HG03159 (cell line): ENCODE measurements around the gene ZNF318.
"Not testable (repeated sequence)": the region's sequence is repeated elsewhere in the genome, so short reads cannot be mapped to it uniquely, and the experiment has no call there.

ENCODE experiments used
- ATAC-seq: cut with Tn5 transposase; IDR thresholded peaks from one replicate; pipeline ENCODE4 v1.9.1; 2021; ENCODE audit warnings: mild to moderate bottlenecking, moderate library complexity; ENCODE audit not compliant: unreplicated experiment

The ZNF318 gene

GRCh38 chr6:43303751-43304331 is 65.6 kb downstream of the ZNF318 start:
- ATAC-seq, result no peak

DNA sequence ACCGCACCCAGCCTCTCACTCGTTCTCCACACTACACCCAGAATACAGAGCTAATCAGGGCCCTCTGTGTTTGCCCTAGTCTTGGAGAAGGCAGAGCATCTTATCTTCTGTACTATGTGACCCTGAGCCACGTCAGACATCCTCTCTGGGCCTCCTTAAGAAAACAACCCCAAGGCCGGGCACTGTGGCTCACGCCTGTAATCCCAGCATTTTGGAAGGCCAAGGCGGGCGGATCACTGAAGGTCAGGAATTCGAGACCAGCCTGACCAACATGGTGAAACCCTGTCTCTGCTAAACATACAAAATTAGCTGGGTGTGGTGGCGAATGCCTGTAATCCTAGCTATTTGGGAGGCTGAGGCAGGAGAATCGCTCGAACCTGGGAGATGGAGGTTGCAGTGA is 66.4 kb downstream of the ZNF318 start:
- ATAC-seq, result not testable (repeated sequence)

DNA sequence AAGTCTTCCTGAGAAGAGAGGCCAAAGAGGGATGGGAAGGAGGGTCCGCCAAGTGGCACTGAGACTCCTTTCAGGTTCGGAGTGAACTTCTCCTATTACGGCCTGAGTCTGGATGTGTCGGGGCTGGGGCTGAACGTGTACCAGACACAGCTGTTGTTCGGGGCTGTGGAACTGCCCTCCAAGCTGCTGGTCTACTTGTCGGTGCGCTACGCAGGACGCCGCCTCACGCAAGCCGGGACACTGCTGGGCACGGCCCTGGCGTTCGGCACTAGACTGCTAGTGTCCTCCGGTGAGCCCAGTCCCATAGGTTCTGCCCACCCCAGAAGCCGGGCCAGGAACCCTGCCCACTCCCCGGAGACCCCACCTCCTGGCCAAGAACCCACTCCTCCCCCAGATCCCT is 67.3 kb downstream of the ZNF318 start:
- ATAC-seq, result no peak

DNA sequence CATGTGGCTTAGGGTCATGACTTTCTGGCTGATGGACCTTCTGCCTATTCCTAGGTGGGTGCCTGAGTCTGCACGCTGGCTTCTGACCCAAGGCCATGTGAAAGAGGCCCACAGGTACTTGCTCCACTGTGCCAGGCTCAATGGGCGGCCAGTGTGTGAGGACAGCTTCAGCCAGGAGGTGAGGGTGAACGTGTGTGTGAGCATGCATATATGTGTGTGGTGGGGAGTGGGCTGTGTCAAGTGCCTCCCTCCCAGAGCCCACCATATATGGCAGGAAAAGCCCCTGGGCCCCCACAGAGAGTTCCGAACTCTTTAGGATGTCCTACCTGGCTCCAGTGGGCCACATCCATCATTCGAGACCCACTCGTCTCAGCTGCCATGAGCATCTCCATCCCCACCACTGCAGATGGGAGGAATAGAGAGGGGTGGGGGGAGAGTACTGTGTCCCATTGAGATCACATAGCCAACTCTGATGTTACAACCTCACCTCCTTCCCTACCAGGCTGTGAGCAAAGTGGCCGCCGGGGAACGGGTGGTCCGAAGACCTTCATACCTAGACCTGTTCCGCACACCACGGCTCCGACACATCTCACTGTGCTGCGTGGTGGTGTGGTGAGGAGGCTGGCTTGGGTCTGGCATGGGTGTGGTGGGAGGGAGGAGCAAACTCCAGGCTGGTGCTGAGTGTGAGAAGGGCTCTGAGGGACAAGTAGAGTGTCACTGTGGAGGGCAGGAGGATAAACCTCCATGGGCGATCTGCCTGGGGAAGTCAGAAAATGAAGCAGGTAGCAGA is 68.2 kb downstream of the ZNF318 start:
- ATAC-seq, result no peak

DNA sequence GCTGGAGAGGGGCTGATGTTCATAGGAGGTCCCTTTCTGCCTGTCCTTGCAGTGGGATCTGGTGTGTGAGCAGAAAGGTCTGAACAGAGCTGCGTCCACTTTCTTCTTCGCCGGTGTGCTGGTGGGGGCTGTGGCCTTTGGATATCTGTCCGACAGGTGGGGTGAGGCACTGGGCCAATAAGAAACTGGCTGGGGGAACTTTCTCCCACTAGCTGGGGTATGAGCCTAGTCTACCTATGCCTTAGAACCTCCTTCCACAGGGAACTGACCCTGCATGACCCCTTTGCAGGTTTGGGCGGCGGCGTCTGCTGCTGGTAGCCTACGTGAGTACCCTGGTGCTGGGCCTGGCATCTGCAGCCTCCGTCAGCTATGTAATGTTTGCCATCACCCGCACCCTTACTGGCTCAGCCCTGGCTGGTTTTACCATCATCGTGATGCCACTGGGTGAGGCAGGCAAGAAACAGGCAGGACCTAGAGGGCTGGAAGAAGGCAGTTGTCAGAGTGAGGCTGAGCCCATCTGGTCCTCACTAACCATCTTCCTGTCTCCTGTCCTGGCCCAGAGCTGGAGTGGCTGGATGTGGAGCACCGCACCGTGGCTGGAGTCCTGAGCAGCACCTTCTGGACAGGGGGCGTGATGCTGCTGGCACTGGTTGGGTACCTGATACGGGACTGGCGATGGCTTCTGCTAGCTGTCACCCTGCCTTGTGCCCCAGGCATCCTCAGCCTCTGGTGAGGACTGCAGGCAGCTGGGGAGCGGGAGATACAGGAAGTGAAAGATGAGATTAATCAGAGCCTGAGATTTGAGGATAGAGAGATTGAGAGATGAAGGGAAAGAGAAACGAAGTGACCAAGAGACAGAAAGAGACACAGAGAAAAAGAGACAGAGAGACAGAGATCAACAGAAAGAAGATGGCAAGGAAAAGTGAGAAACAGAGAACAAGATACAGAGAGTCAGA is 69.8 kb downstream of the ZNF318 start:
- no peak for ATAC-seq

DNA sequence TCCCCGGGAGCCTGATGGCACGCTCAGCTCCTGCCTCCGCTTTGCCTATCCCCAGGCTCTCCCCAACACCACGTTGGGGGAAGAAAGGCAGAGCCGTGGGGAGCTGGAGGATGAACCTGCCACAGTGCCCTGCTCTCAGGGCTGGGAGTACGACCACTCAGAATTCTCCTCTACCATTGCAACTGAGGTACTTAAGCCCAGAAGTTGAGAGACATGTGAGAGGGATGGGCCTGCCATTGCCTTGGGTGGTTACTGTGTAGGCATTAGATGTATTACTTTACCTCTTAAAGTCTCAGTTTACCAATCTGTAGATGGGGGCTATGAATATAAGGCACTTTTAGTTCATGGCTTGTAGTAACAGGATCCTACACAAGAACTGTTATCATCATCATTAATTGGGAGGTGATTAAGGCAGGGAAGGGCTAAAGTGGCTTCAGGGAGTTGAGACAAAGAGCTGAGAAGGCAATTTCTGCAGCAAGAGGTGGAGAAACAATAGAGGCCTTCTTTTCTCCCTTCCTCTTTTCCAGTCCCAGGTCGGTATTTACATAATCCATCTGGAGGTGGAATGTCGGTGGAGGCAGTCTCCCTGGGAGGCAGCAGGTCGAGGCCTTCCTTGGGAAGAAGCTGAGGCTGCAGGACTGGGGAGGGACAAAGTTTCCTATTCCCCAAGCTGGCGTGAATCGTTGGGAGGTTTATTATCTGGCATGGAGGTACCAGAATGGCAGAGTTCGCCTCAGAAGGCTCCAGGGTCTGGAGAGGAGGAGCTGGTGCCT is 70.7 kb downstream of the ZNF318 start:
- no peak for ATAC-seq

DNA sequence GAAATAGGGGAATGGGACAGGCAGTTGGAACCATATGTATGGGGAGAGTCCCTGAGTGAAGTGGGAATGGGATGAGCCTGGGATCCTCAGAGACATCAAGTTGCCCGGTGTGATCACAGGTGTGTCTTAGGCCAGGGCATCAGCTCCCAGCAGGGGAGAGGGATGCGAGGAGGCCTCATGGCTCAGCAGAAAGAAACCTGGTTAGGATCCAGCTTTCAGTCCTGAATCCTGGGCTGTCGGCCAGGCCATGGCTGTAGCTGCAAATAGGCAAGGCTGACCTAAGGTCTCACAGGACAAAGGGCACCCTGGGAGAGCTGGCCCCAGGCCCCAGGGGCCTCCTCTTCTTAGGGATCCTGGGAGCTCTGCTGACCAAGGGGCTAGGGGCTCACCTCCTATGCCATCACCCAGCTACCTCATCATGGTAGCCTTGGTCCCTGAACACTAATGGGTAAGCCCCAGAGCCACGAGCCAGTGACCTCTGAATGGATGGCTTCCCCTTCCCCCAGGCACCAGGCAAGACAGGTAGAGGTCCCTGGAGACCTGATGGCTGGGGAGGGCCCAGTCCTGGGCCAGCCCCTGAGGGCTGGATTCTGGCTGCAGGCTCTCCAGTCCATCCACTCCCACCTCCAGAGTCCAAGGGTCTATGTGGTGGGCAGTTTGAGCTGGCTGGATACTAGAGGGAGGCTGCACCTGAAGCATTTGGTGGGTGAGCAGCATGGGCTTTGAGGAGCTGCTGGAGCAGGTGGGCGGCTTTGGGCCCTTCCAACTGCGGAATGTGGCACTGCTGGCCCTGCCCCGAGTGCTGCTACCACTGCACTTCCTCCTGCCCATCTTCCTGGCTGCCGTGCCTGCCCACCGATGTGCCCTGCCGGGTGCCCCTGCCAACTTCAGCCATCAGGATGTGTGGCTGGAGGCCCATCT is 71.5 kb downstream of the ZNF318 start, which contains the start of gene SLC22A7:
Gene SLC22A7, plus strand, starts transcription at position 617 of the 921 bp plus-strand sequence. Its CDS starts 99 bp downstream, at position 716.
- ATAC-seq, result no peak

DNA sequence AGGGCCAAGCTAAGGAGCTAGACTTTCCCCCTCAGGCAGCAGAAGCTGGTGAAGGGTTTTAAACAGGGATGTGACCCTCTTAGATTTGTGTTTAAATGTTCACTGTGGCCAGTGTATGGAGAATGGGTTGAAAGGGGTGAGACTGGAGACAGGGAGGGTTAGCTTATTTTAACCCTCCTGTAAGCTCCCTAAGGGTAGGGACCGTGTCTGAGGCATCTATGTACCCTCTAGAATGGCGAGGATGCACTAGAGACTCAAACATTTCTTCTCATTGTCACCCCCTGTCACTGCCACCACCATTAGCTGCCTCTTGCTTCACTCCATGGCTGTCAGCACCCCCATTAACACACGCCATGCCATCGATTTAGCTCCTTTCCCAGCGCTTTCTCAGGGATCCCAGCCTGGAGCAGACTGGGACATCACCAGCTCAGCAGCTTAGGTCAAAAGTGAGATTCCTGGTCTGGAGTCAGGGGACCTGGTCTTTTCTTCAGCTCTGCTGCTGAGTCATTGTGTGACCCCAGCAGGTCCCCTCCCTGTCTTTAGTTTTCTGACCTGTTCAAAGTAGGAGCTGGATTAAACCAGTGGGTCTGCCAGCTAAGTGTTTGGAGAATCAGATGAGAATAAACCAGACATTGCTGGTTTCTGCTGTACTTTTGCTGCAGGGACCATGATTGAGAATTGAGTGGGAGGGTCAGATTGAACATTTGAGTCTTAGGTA is 72.5 kb downstream of the ZNF318 start:
- ATAC-seq, result no peak

DNA sequence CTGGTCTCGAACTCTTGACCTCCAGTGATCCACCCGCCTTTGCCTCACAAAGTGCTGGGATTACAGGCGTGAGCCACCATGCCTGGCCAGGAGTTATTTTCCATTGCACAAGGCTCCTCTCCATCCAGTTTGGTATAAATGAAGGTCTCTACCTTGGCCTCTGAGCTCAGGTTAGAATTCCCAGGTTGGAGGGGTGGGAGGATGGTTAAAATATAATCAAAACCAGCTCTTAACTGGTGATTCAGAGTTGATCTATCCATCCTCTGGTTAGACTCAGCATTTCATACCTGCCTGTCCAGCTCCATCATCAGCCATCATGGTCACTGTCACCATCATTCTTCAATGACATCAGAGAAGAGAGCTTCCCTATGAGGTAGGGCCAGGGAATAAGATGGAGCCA is 74.0 kb downstream of the ZNF318 start:
- ATAC-seq, result no peak

DNA sequence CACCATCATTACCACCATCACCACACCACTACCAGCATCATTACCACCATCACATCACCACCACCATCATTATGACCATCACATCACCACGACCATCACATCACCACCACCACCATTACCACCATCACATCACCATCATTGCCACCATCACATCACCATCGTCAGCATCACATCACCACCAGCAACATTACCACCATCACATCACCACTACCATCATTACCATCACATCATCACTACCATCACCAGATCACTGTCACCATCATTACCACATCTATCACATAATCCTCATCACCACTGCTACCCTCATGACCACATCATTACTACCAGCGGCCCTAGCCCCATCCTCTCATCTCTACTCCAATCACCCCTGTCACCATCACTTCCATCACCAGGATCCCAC is 74.9 kb downstream of the ZNF318 start:
- ATAC-seq, result no peak

DNA sequence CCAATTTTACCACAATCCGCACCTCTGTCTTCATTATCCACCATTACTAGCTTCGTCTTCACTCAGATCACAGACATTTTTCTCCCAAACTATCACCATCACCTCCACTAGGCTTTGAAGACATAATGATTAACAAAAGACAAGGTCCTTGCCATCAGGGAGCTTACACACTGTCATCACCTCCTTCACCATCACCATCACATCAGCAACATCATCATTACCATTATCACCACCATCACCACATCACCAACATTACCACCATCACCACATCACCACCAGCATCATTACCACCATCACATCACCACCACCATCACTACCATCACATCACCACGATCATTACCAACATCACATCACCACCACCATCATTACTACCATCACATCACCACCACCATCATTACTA is 75.7 kb downstream of the ZNF318 start:
- ATAC-seq, result no peak

DNA sequence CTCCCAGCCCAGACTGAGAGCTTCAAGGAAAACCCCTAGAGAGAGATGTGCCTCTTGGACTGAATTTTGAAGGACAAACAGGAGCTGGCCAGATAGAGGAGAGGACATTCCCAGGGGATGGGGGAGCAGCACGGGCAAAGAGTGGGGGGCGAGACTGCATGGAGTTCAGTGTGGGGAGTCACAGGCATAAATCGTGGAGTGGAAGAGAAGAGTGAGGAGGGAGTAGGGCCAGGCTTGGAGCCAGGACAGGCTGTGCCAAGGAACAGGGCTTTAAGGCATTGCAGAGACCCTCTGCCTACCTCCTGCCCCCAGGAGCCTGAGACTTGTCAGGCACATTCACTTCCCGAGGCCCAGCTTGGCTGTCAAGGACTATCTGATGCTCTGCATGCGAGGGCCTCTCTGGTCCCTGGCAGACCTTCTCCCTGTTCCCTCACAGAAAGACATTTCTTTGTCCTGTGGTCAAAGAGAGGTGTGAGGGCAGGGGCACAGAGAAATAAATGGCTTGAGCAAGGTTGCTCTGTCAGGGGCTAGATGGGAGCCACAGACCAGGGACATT is 76.6 kb downstream of the ZNF318 start:
- no peak for ATAC-seq

DNA sequence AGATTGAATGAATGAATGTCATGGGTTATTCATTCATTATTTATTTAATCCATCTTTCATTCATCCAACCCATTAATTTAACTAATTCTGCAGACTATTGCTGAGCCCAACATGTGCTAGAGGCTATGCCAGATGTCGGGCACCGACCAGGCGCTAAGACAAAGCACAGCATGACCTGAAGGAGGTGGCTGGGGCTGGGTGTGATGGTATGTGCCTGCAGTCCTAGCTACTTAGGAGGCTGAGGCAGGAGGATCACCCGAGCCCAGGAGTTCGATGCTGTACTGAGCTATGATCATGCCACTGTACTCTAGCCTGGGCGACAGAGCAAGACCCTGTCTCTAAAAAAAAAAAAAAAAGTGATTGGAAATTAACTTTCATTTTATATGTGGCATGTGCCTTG is 77.1 kb downstream of the ZNF318 start:
- no peak for ATAC-seq

DNA sequence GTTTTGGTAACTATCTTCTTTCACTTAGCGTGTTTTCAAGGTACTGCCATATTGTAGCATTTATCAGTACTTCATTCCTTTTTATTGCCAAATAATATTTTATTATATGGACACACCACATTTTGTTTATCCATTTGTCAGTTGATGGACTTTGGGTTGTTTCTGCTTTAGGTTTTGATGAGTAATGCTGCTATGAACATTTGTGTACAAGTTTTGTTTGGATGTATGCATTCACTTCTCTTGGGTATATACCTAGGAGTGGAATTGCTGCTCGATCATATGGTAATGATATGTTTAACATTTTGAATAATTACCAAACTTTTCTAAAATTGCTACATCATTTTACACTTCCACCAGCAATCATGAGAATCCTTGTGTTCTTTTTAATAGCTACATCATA is 77.7 kb downstream of the ZNF318 start:
- ATAC-seq, result no peak

DNA sequence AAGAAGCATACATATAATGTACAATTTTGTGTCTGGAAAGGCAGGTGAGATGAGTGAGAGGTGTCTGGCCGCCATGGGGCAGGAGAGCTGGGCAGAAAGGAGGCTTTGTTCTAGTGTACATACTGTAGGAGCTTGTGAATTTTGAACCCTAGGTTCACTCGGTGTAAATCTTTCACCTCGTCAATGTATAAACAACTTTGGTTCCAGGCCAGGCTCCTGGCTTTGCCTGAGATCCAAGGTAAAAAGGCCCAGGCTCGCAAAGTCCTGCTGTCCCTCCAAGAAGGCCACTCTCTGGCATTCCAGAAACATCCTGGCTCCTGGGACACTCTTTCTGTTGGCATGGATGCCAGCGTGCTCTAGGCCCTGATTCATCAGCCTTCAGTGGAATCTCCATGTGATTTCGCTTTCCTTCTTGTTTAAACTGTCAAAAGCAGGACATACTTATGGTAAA is 78.5 kb downstream of the ZNF318 start:
- no peak for ATAC-seq

DNA sequence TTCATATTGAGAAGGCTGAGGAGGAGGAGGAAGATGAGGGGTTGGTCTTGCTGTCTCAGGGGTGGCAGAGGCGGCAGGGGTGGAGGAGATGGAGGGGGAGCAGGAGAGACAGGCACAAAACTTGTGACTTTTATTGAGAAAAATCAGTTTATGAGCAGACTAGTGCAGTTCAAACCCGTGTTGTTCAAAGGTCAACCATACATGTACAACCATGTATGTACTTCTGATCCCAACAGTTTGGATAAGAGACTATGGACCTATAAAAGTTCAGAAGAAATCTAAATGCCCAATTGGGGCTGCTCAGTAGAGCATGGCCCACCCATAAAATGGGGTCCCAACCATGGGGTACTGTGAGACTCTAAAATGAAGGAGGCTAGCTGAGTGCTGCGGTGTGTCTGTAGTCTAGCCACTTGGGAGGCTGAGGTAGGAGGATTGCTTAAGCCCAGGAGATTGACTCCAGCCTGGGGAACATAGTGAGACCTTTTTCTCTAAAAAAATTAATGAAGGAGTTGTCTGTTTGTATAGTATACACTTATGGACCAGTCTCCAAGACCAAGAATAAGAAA is 79.0 kb downstream of the ZNF318 start:
- no peak for ATAC-seq

DNA sequence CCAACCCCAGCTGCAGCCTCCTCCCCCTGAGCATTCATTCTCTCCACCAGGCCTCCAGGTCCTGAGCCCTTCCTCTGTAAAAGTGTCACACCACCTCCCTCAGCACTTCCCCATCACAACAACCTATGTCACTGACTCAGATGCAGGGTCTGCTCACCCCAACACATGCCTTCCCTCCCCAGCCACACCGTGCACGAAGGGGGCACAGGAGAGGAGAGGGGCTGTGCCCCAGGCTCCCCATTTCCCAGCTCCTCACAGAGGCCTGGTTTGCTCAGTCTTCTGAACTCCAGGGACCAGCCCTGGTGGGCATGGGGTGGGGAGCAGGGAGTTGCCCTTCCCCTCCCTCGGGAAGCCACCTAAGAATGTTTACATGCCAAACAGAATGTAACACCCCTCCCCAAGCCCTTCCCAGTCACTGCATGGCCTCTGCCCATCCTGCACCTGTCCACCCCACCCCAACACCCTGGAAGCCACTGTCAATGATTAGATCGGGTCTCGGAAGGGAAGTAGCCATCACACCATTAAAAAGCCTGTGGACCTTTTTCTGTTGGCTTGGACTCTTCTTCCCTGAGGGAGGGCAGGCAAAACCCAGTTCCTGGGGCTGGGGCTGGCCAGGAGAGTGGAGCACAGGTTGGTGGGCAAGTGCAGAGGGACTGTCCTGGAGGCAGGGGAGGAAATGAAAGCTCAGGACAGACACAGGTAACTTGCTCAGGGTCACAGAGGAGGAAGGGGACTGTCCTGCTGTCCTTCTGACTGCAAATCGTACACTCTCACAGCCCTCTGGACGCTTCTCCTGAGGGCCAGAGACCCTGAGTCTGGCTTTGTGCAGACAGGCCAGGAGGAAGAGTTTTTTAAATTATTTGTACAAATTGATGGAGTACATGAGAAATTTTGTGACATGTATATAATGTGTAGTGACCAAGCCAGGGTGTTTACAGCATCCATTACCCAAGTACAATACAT is 81.4 kb downstream of the ZNF318 start:
- ATAC-seq, result no peak
